HepG2 (cell line): ENCODE measurements around the gene POLE4. TPM values are rescaled to one million over a fixed set of nuclear protein-coding genes. Genes with fewer than 3 reads are reported as not detected.

Experiments
- ATAC-seq: fragments of 200-7000 bp; cut with Tn5 transposase; 3 replicates; pipeline ENCODE4 v1.9.1; 2020; ENCODE audit warnings: mild to moderate bottlenecking, moderate library complexity
- Bru-seq: library from RNA; stranded (reverse); fragments of 400-500 nt; gene quantifications from one replicate; lab custom pipeline; 2021; lab: Mats Ljungman, UMichigan
- BruChase-seq, 2 experiments: library from RNA; stranded (reverse); fragments of 400-500 nt; gene quantifications; one replicate each; lab custom pipeline; 2021; lab: Mats Ljungman, UMichigan
- BruUV-seq: library from RNA; stranded (reverse); fragments of 400-500 nt; replicated peaks from 2 replicates; lab custom pipeline; 2021; lab: Mats Ljungman, UMichigan
- CTCF ChIA-PET: fragments of 300-600 bp; formaldehyde crosslinking; extraction: SDS; loops from one replicate; lab custom pipeline; 2021; ENCODE audit warnings: low total read pairs, inconsistent platforms, low intra/inter-chr PET ratio; lab: Yijun Ruan, JAX
- POLR2A ChIA-PET: fragments of 350-600 bp; sonication (Branson Sonifier 250); formaldehyde crosslinking; loops from one replicate; lab custom pipeline; 2020; ENCODE audit warnings: antibody characterized with exemption, inconsistent platforms; lab: Yijun Ruan, JAX
- DNase-seq: peaks from one replicate; pipeline ENCODE4 v3.0.0-alpha.2; 2015; ENCODE audit warnings: low spot score
- FAIRE-seq: peaks from 3 replicates; lab custom pipeline; 2011; peaks lifted over from hg19 to GRCh38; lab: Jason Lieb, UNC
- H2AFZ ChIP-seq: one replicate; pipeline ENCODE4 v1.6.1; 2011; ENCODE audit warnings: low read length, inconsistent platforms
- H3K27ac ChIP-seq: fragments of 300-600 bp; 3 replicates; pipeline ENCODE4 v1.8.0; 2011; ENCODE audit warnings: mixed run types, mild to moderate bottlenecking, mixed read lengths, low read length, inconsistent platforms; ENCODE audit not compliant: insufficient read depth; ENCODE audit errors: extremely low read length
- H3K27me3 ChIP-seq, 2 experiments: fragments of 200-600 bp in 1 of 2; 2 replicates in 1 of 2; 3 replicates in 1 of 2; pipeline versions ENCODE4 v1.6.0 to v1.8.0; 2011; ENCODE audit warnings: low read length in 2 of 2, mild to moderate bottlenecking in 2 of 2, moderate library complexity in 2 of 2, inconsistent platforms in 1 of 2; ENCODE audit not compliant: insufficient read depth in 2 of 2, control insufficient read depth in 1 of 2
- H3K36me3 ChIP-seq, 2 experiments: fragments of 200-600 bp in 1 of 2; replicated peaks in 1 of 2; 2 replicates in 1 of 2; 3 replicates in 1 of 2; pipeline versions ENCODE4 v1.5.1 to v1.8.0; 2011; ENCODE audit warnings: low read length in 2 of 2, inconsistent platforms in 1 of 2; ENCODE audit not compliant: insufficient read depth in 2 of 2, control insufficient read depth in 1 of 2
- H3K4me1 ChIP-seq: 2 replicates; pipeline ENCODE4 v1.5.1; 2012; ENCODE audit warnings: low read length, inconsistent platforms; ENCODE audit not compliant: insufficient read depth
- H3K4me2 ChIP-seq: 2 replicates; pipeline ENCODE4 v1.6.0; 2011; ENCODE audit warnings: low read depth, low read length, inconsistent platforms
- H3K4me3 ChIP-seq, 3 experiments: fragments of 200-600 bp in 1 of 3; sonication (generic), shearing (Covaris generic) in 1 of 3; replicated peaks in 1 of 3; 2 replicates each; pipeline ENCODE4 v1.5.1; 2011 to 2016; ENCODE audit warnings: low read length in 3 of 3, inconsistent platforms in 2 of 3, low read depth in 2 of 3, mild to moderate bottlenecking in 2 of 3, control low read depth in 1 of 3, mixed read lengths in 1 of 3; ENCODE audit not compliant: insufficient read depth in 1 of 3
- H3K79me2 ChIP-seq: one replicate; pipeline ENCODE4 v1.6.1; 2011; ENCODE audit warnings: low read length, inconsistent platforms; ENCODE audit not compliant: insufficient read depth
- H3K9ac ChIP-seq: 2 replicates; pipeline ENCODE4 v1.6.0; 2011; ENCODE audit warnings: mild to moderate bottlenecking, low read depth, low read length, inconsistent platforms; ENCODE audit not compliant: insufficient read depth
- H3K9me3 ChIP-seq: 2 replicates; pipeline ENCODE4 v1.5.1; 2012; ENCODE audit warnings: mild to moderate bottlenecking, low read length
- H4K20me1 ChIP-seq: 2 replicates; pipeline ENCODE4 v1.6.0; 2011; ENCODE audit warnings: inconsistent platforms, mild to moderate bottlenecking, low read length, moderate library complexity; ENCODE audit not compliant: insufficient read depth
- DBP ChIP-seq: sonication (generic); formaldehyde crosslinking; IDR thresholded peaks from 2 replicates; pipeline ENCODE4 v1.4.0; 2020; ENCODE audit warnings: missing genetic modification reagents; ENCODE audit errors: not compliant biosample characterization
- HDAC2 ChIP-seq: sonication (generic); formaldehyde crosslinking; IDR thresholded peaks from 2 replicates; pipeline ENCODE4 v1.4.0; 2020; ENCODE audit warnings: missing genetic modification reagents
- HNF4G ChIP-seq, 2 experiments: sonication (generic) in 1 of 2; formaldehyde crosslinking in 1 of 2; IDR thresholded peaks; 2 replicates each; pipeline versions ENCODE4 v1.4.0 to v1.6.1; 2011 to 2020; ENCODE audit warnings: borderline replicate concordance in 2 of 2, low read depth in 2 of 2, mild to moderate bottlenecking in 2 of 2, low read length in 1 of 2, missing genetic modification reagents in 1 of 2, moderate library complexity in 1 of 2
- HNRNPL ChIP-seq: fragments of 200-400 bp; formaldehyde crosslinking; IDR thresholded peaks from 2 replicates; pipeline ENCODE4 v1.6.1; 2017; ENCODE audit warnings: mild to moderate bottlenecking, low read depth, low read length
- MYPOP ChIP-seq: sonication (generic); formaldehyde crosslinking; IDR thresholded peaks from 2 replicates; pipeline ENCODE4 v1.8.1; 2023; ENCODE audit warnings: mild to moderate bottlenecking, moderate library complexity, missing genetic modification reagents
- STAG1 ChIP-seq: sonication (generic); formaldehyde crosslinking; IDR thresholded peaks from 2 replicates; pipeline ENCODE4 v1.4.0; 2020; ENCODE audit warnings: missing genetic modification reagents
- ZFYVE20 ChIP-seq: sonication (generic); formaldehyde crosslinking; IDR thresholded peaks from 2 replicates; pipeline ENCODE4 v1.8.0; 2023; ENCODE audit warnings: low read depth, mild to moderate bottlenecking, moderate library complexity, missing genetic modification reagents, borderline replicate concordance
- ZMAT3 ChIP-seq: sonication (generic); formaldehyde crosslinking; conservative IDR thresholded peaks from 2 replicates; pipeline ENCODE4 v1.7.0; 2021; ENCODE audit warnings: missing genetic modification reagents
- ZNF253 ChIP-seq: sonication (generic); formaldehyde crosslinking; IDR thresholded peaks from 2 replicates; pipeline ENCODE4 v1.8.0; 2022; ENCODE audit warnings: mild to moderate bottlenecking, missing genetic modification reagents, borderline replicate concordance
- ZNF740 ChIP-seq: sonication (generic); formaldehyde crosslinking; IDR thresholded peaks from 2 replicates; pipeline ENCODE4 v1.4.0; 2020; ENCODE audit warnings: missing genetic modification reagents
- ZNF800 ChIP-seq: sonication (generic); formaldehyde crosslinking; IDR thresholded peaks from 2 replicates; pipeline ENCODE4 v1.4.0; 2020; ENCODE audit warnings: missing genetic modification reagents
- WGBS: methylation state at CpG from one replicate; pipeline ENCODE4 v1.1.6; 2017; ENCODE audit warnings: low lambda C conversion rate; 5-methylcytosine and 5-hydroxymethylcytosine counted together
- in situ Hi-C: cut with HindIII; loops from 2 replicates; pipeline ENCODE4 v1.10.0; 2017; ENCODE audit warnings: low pct_unique_long_range_greater_than_20kb; ENCODE audit not compliant: extremely low pct_ligation_motif_present
- intact Hi-C: fragments of 100-400 bp; cut with micrococcal nuclease; formaldehyde crosslinking; loops from one replicate; pipeline ENCODE4 v1.10.0; 2022; ENCODE audit not compliant: unreplicated experiment
- long read RNA-seq, 2 experiments: library from RNA in 1 of 2; library from polyadenylated mRNA in 1 of 2; stranded (forward) in 1 of 2; unstranded in 1 of 2; transcript quantifications; one replicate each; pipeline ENCODE4 v2.0.0, GENCODE V29; 2019 to 2022
- polyA minus RNA-seq, 3 experiments: library from RNA; depleted of rRNA, polyadenylated mRNA; stranded (reverse); fragments of >200 nt; gene quantifications; 2 replicates each; pipeline ENCODE4 v1.2.3, GENCODE V29; 2011; ENCODE audit warnings: low replicate concordance in 1 of 3
- polyA plus RNA-seq, 8 experiments: library from polyadenylated mRNA; depleted of rRNA in 3 of 8; stranded (reverse) in 7 of 8; unstranded in 1 of 8; fragments of >200 nt; fragmentation: Illumina TruSeq in 4 of 8; extraction: Trizol in 4 of 8; gene quantifications; 2 replicates each; pipeline versions ENCODE4 v1.2.1 to v1.2.3, GENCODE V29; 2011 to 2016; ENCODE audit warnings: low read depth in 4 of 8, missing spikeins in 1 of 8, mixed read lengths in 1 of 8; ENCODE audit not compliant: insufficient read depth in 1 of 8
- total RNA-seq, 5 experiments: library from RNA; depleted of rRNA; stranded (reverse); fragments of >200 nt; fragmentation: Illumina TruSeq; extraction: Trizol; gene quantifications; 2 replicates each; pipeline ENCODE4 v1.2.3, GENCODE V29; 2016; ENCODE audit warnings: low read depth in 1 of 5

Gene POLE4
- total RNA-seq (2016; rRNA removed; fragmentation: Illumina TruSeq; extraction: Trizol) = 106 and 143 TPM in 2 replicates
- total RNA-seq (2016; cell fraction: cytosol; rRNA removed; fragmentation: Illumina TruSeq; extraction: Trizol; ENCODE audit: low read depth) = 94.0 and 107 TPM in 2 replicates
- 104 and 137 TPM in 2 replicates for total RNA-seq (2016; cell fraction: insoluble cytoplasmic fraction; rRNA removed; fragmentation: Illumina TruSeq; extraction: Trizol)
- 150 and 161 TPM in 2 replicates for total RNA-seq (2016; cell fraction: membrane; rRNA removed; fragmentation: Illumina TruSeq; extraction: Trizol)
- 60.9 and 61.8 TPM in 2 replicates for total RNA-seq (2016; cell fraction: nucleus; rRNA removed; fragmentation: Illumina TruSeq; extraction: Trizol)
- 88.0 and 116 TPM in 2 replicates for polyA plus RNA-seq (2011; rRNA removed)
- 52.2 and 52.3 TPM in 2 replicates for polyA plus RNA-seq (2011; cell fraction: cytosol; rRNA removed)
- polyA plus RNA-seq (2011; cell fraction: nucleus; rRNA removed) = 21.1 and 23.6 TPM in 2 replicates
- 93.6 and 130 TPM in 2 replicates for polyA plus RNA-seq (2012)
- polyA plus RNA-seq (2016; cell fraction: cytosol; fragmentation: Illumina TruSeq; extraction: Trizol; ENCODE audit: low read depth) = 173 and 208 TPM in 2 replicates
- polyA plus RNA-seq (2016; cell fraction: insoluble cytoplasmic fraction; fragmentation: Illumina TruSeq; extraction: Trizol; ENCODE audit: low read depth) = 189 and 200 TPM in 2 replicates
- polyA plus RNA-seq (2016; cell fraction: membrane; fragmentation: Illumina TruSeq; extraction: Trizol; ENCODE audit: low read depth) = 177 and 214 TPM in 2 replicates
- 95.8 and 99.1 TPM in 2 replicates for polyA plus RNA-seq (2016; cell fraction: nucleus; fragmentation: Illumina TruSeq; extraction: Trizol; ENCODE audit: insufficient read depth, low read depth)
- polyA minus RNA-seq (2011; rRNA and poly(A)+ RNA removed; ENCODE audit: low replicate concordance) = 15.2 and 28.4 TPM in 2 replicates
- 20.3 and 21.8 TPM in 2 replicates for polyA minus RNA-seq (2011; cell fraction: cytosol; rRNA and poly(A)+ RNA removed)
- 56.9 and 77.9 TPM in 2 replicates for polyA minus RNA-seq (2011; cell fraction: nucleus; rRNA and poly(A)+ RNA removed)
- Bru-seq, nascent RNA = percentile 94 among the genes with signal in this experiment
- percentile 86 among the genes with signal in this experiment for BruChase-seq, experiment 1, labeled RNA remaining after a 6-hour chase
- BruChase-seq, experiment 2, labeled RNA remaining after a 2-hour chase = percentile 95 among the genes with signal in this experiment
- long read RNA-seq, experiment 1, transcript POLE4-205 (4 exons, 1,248 nt) = major isoform, 87 of 96 reads
- long read RNA-seq, experiment 1, partial matches to known transcripts = 4 of 96 reads
- long read RNA-seq, experiment 1, other reads (novel, unspliced or antisense) = 4 of 96 reads
- long read RNA-seq, experiment 2, transcript POLE4-205 (4 exons, 1,248 nt) = major isoform, 130 of 149 reads
- long read RNA-seq, experiment 2, partial matches to known transcripts = 3 of 149 reads
- long read RNA-seq, experiment 2, other reads (novel, unspliced or antisense) = 13 of 149 reads

- peak within 1 kb of the TSS; percentile 92 for H3K27ac ChIP-seq
- intact Hi-C loops = loop anchor here (2.0 to 5.0 kb wide), 2 partner anchors 18 to 41 kb away; no protein-coding TSS in a partner anchor
- no peak within 1 kb of the TSS for H2AFZ ChIP-seq
- peaks cover 72% of the 10 kb centered on the region for H3K4me1 ChIP-seq
- POLR2A ChIA-PET = interaction anchor here (1.0 to 1.2 kb wide), 2 partner anchors 20 to 38 kb away, joined by 4 read pairs; no protein-coding TSS in a partner anchor
- no peaks in the 10 kb centered on the region for H3K27me3 ChIP-seq
- FAIRE-seq (peak; percentile 15), ATAC-seq (peak; percentile 95), DNase-seq (peak; percentile 86)
- H3K9ac ChIP-seq = peak within 1 kb of the TSS; percentile 88
- peaks cover 28% of the 10 kb centered on the region for H3K79me2 ChIP-seq
- peak within 1 kb of the TSS; percentile 59 to 84 (median 67) for H3K4me3 ChIP-seq
- no peaks in the 10 kb centered on the region for H3K9me3 ChIP-seq
- WGBS = 1% methylated on average over 43 of the region's 81 CpGs
- CTCF ChIA-PET = no interaction called here
- H3K4me2 ChIP-seq = peak within 1 kb of the TSS; percentile 90
- in situ Hi-C loops = no loop called here
- H4K20me1 ChIP-seq = no peaks in the 10 kb centered on the region
- no TSS peak for BruUV-seq
- peaks cover 4 to 21% of the 10 kb centered on the region in 2 experiments for H3K36me3 ChIP-seq
- peak; percentile 85; the same call in 1 of the 2 replicates for TF ChIP-seq ZNF740
- TF ChIP-seq ZNF800 (CRISPR knock-in tag) = peak; percentile 92
- TF ChIP-seq DBP = peak; percentile 92
- no peak for TF ChIP-seq HNRNPL
- peak; percentile 59 for TF ChIP-seq HDAC2 (CRISPR knock-in tag)
- TF ChIP-seq ZMAT3 = peak; percentile 100
- TF ChIP-seq STAG1 (CRISPR knock-in tag) = 0 out of 2 replicates have a peak, but pooled peaks have one; percentile 17
- peak; percentile 93 for TF ChIP-seq ZFYVE20 (CRISPR knock-in tag)
- peak; percentile 96; the same call in 1 of the 2 replicates for TF ChIP-seq ZNF253 (CRISPR knock-in tag)
- no peak for TF ChIP-seq HNF4G (IDR thresholded peaks at IDR 0.05; ENCODE audit: borderline replicate concordance, low read depth, low read length)
- TF ChIP-seq HNF4G (CRISPR knock-in tag; IDR thresholded peaks at IDR 0.05; ENCODE audit: borderline replicate concordance, low read depth) = peak; percentile 81
- TF ChIP-seq MYPOP = peak; percentile 94
Observed at GRCh38 chr2:74958274-74959105, at the start of gene POLE4. Gene POLE4, plus strand, starts transcription at chr2:74958643. Its CDS starts 37 bp downstream, at chr2:74958680.
